ENCODE data around the gene DACT2.
"Not testable (repeated sequence)": the region's sequence is repeated elsewhere in the genome, so short reads cannot be mapped to it uniquely, and the experiment has no call there.

DACT2 gene

DNA sequence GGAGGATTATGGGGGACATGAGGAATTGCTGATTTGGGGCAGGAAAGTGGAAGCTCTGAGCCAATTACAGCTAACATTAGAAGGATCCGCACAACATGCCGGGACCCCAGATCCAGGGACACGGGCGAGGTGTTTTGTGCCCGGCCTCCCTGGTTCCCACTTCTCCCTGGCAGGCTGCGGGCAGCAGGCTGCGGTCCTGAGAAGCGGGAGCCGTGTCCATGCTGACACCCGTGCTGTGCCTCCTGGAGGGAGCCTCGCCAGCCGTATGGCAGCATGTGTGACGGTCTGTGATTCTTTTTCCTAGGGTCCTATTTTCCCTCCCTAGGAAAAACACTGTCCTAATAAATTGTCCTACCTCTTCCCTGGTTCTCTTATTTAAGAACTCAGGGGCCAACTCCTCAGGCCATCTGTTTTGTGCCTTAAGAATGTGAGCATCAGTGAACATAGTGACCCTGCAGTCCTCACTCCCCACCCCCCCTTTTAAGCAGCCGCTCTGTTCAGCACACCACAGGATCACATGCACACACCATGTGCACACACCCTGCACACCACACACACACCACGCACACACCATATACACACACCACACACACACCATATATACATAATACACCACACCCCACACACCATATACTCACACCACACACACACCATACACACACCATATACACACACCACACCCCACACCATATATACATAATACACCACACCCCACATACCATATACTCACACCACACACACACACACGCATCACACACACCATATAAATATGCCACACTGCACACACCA, 49.9 kb downstream of the DACT2 start:
- Histone ChIP-seq H3K4me1 (ENCODE audit: control insufficient read depth, low read depth, low read length) (peaks cover 13% of the 10 kb centered on the region), H3K79me1 (ENCODE audit: low read length) (no peaks in the 10 kb centered on the region), H3K79me2 (ENCODE audit: control insufficient read depth, insufficient read depth, low read length) (no peaks in the 10 kb centered on the region), H2AK5ac (ENCODE audit: low read length) (no peak overlapping the region), H3K23ac (ENCODE audit: low read length) (no peak overlapping the region), H3K4me3 (ENCODE audit: low read length) (no peak overlapping the region), H2BK5ac (ENCODE audit: low read length) (no peak overlapping the region), H3K18ac (ENCODE audit: low read length) (no peak overlapping the region), H2BK15ac (replicated peaks; ENCODE audit: low read depth) (no peak overlapping the region), H2BK120ac (ENCODE audit: low read depth, low read length) (no peak overlapping the region), H3K27ac (ENCODE audit: low read depth, low read length) (no peak overlapping the region), H4K8ac (ENCODE audit: low read depth, low read length) (no peak overlapping the region), H3K56ac (ENCODE audit: low read length) (no peak overlapping the region), H3K27me3 (ENCODE audit: insufficient read depth, low read length, poor library complexity) (no peaks in the 10 kb centered on the region), H3K4me2 (ENCODE audit: low read length) (no peak overlapping the region), H3K4ac (ENCODE audit: low read depth, low read length) (no peak overlapping the region), H4K5ac (ENCODE audit: low read length) (no peak overlapping the region), H3K36me3 (ENCODE audit: control insufficient read depth, insufficient read depth, low read length) (no peaks in the 10 kb centered on the region), H3K9ac (ENCODE audit: low read length) (no peak overlapping the region)
- WGBS (ENCODE audit: extremely low coverage, insufficient coverage, low lambda C conversion rate) = 100% methylated on average over 2 of the region's 16 CpGs
- no peak for DNase-seq

DNA sequence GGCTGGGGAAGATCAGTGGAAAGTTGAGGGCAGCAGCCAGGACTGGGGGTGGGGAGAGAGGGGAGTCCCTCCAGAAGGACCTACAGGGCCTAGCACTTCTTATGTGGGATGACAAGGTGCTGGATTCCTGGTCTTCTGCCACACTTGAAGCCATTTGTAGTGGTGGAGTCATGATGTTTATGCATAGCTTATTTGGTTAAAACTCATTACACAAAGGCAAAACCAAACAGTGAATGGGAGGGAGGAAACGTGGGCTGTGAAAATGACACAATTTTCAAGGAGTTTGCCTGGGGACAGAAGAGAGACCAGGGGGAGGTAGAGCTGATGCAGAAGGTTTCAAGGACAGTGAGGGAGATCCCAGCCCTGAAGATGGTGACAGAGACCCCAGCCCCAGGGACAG, 50.8 kb downstream of the DACT2 start:
- Histone ChIP-seq H3K56ac (ENCODE audit: low read length) (no peak overlapping the region), H3K4me3 (ENCODE audit: low read length) (no peak overlapping the region), H2AK5ac (ENCODE audit: low read length) (no peak overlapping the region), H3K27me3 (ENCODE audit: insufficient read depth, low read length, poor library complexity) (no peaks in the 10 kb centered on the region), H2BK15ac (replicated peaks; ENCODE audit: low read depth) (no peak overlapping the region), H3K4me1 (ENCODE audit: control insufficient read depth, low read depth, low read length) (peaks cover 11% of the 10 kb centered on the region), H3K79me1 (ENCODE audit: low read length) (no peaks in the 10 kb centered on the region), H2BK120ac (ENCODE audit: low read depth, low read length) (no peak overlapping the region), H3K36me3 (ENCODE audit: control insufficient read depth, insufficient read depth, low read length) (no peaks in the 10 kb centered on the region), H3K79me2 (ENCODE audit: control insufficient read depth, insufficient read depth, low read length) (no peaks in the 10 kb centered on the region), H3K18ac (ENCODE audit: low read length) (no peak overlapping the region), H4K5ac (ENCODE audit: low read length) (no peak overlapping the region), H2BK5ac (ENCODE audit: low read length) (no peak overlapping the region), H3K23ac (ENCODE audit: low read length) (no peak overlapping the region), H3K9ac (ENCODE audit: low read length) (no peak overlapping the region), H3K4me2 (ENCODE audit: low read length) (no peak overlapping the region), H4K8ac (ENCODE audit: low read depth, low read length) (no peak overlapping the region), H3K27ac (ENCODE audit: low read depth, low read length) (no peak overlapping the region), H3K4ac (ENCODE audit: low read depth, low read length) (no peak overlapping the region)
- no CpG with 5 or more reads among the region's 1 CpG for WGBS (ENCODE audit: extremely low coverage, insufficient coverage, low lambda C conversion rate)
- DNase-seq = no peak

- not testable (repeated sequence) for H3K27ac ChIP-seq (ENCODE audit: low read depth, low read length); H3K79me1 ChIP-seq (ENCODE audit: low read length); H2BK5ac ChIP-seq (ENCODE audit: low read length); H3K4ac ChIP-seq (ENCODE audit: low read depth, low read length); H3K36me3 ChIP-seq (ENCODE audit: control insufficient read depth, insufficient read depth, low read length); H3K56ac ChIP-seq (ENCODE audit: low read length); H4K5ac ChIP-seq (ENCODE audit: low read length); H2AK5ac ChIP-seq (ENCODE audit: low read length); H3K79me2 ChIP-seq (ENCODE audit: control insufficient read depth, insufficient read depth, low read length); H3K23ac ChIP-seq (ENCODE audit: low read length); H4K8ac ChIP-seq (ENCODE audit: low read depth, low read length); H3K4me3 ChIP-seq (ENCODE audit: low read length); H2BK120ac ChIP-seq (ENCODE audit: low read depth, low read length); H2BK15ac ChIP-seq (replicated peaks; ENCODE audit: low read depth); DNase-seq; H3K27me3 ChIP-seq (ENCODE audit: insufficient read depth, low read length, poor library complexity); H3K9ac ChIP-seq (ENCODE audit: low read length); H3K4me1 ChIP-seq (ENCODE audit: control insufficient read depth, low read depth, low read length); H3K4me2 ChIP-seq (ENCODE audit: low read length); H3K18ac ChIP-seq (ENCODE audit: low read length)
- WGBS (ENCODE audit: extremely low coverage, insufficient coverage, low lambda C conversion rate) = no CpG with 5 or more reads among the region's 3 CpGs
These were observed 51.8 kb downstream of the DACT2 start for GRCh38 chr6:168267779-168268178.

- H3K36me3 ChIP-seq (ENCODE audit: control insufficient read depth, insufficient read depth, low read length) = no peaks in the 10 kb centered on the region
- H4K5ac ChIP-seq (ENCODE audit: low read length) = no peak overlapping the region
- no peak overlapping the region for H4K8ac ChIP-seq (ENCODE audit: low read depth, low read length)
- H3K27me3 ChIP-seq (ENCODE audit: insufficient read depth, low read length, poor library complexity) = no peaks in the 10 kb centered on the region
- H2BK120ac ChIP-seq (ENCODE audit: low read depth, low read length) = no peak overlapping the region
- no peaks in the 10 kb centered on the region for H3K79me1 ChIP-seq (ENCODE audit: low read length)
- no peak overlapping the region for H3K27ac ChIP-seq (ENCODE audit: low read depth, low read length)
- WGBS (ENCODE audit: extremely low coverage, insufficient coverage, low lambda C conversion rate) = no CpG with 5 or more reads among the region's 15 CpGs
- no peak overlapping the region for H3K4me3 ChIP-seq (ENCODE audit: low read length)
- no peak overlapping the region for H2AK5ac ChIP-seq (ENCODE audit: low read length)
- no peak overlapping the region for H3K56ac ChIP-seq (ENCODE audit: low read length)
- no peak overlapping the region for H2BK5ac ChIP-seq (ENCODE audit: low read length)
- DNase-seq = no peak
- no peak overlapping the region for H2BK15ac ChIP-seq (replicated peaks; ENCODE audit: low read depth)
- no peak overlapping the region for H3K4me2 ChIP-seq (ENCODE audit: low read length)
- H3K18ac ChIP-seq (ENCODE audit: low read length) = no peak overlapping the region
- no peaks in the 10 kb centered on the region for H3K79me2 ChIP-seq (ENCODE audit: control insufficient read depth, insufficient read depth, low read length)
- no peak overlapping the region for H3K9ac ChIP-seq (ENCODE audit: low read length)
- no peak overlapping the region for H3K4ac ChIP-seq (ENCODE audit: low read depth, low read length)
- no peak overlapping the region for H3K23ac ChIP-seq (ENCODE audit: low read length)
- H3K4me1 ChIP-seq (ENCODE audit: control insufficient read depth, low read depth, low read length) = peaks cover 3% of the 10 kb centered on the region
These were observed 53.5 kb downstream of the DACT2 start for GRCh38 chr6:168265827-168266815.

GRCh38 chr6:168265394-168265793, 54.2 kb downstream of the DACT2 start:
- Histone ChIP-seq H2BK120ac (ENCODE audit: low read depth, low read length) (no peak overlapping the region), H3K79me2 (ENCODE audit: control insufficient read depth, insufficient read depth, low read length) (no peaks in the 10 kb centered on the region), H2AK5ac (ENCODE audit: low read length) (no peak overlapping the region), H2BK5ac (ENCODE audit: low read length) (no peak overlapping the region), H3K18ac (ENCODE audit: low read length) (no peak overlapping the region), H3K79me1 (ENCODE audit: low read length) (no peaks in the 10 kb centered on the region), H3K4me2 (ENCODE audit: low read length) (no peak overlapping the region), H3K4me3 (ENCODE audit: low read length) (no peak overlapping the region), H3K23ac (ENCODE audit: low read length) (no peak overlapping the region), H3K27me3 (ENCODE audit: insufficient read depth, low read length, poor library complexity) (no peaks in the 10 kb centered on the region), H3K56ac (ENCODE audit: low read length) (no peak overlapping the region), H3K36me3 (ENCODE audit: control insufficient read depth, insufficient read depth, low read length) (no peaks in the 10 kb centered on the region), H3K4me1 (ENCODE audit: control insufficient read depth, low read depth, low read length) (peaks cover 3% of the 10 kb centered on the region), H4K5ac (ENCODE audit: low read length) (no peak overlapping the region), H3K4ac (ENCODE audit: low read depth, low read length) (no peak overlapping the region), H3K9ac (ENCODE audit: low read length) (no peak overlapping the region), H4K8ac (ENCODE audit: low read depth, low read length) (no peak overlapping the region), H2BK15ac (replicated peaks; ENCODE audit: low read depth) (no peak overlapping the region), H3K27ac (ENCODE audit: low read depth, low read length) (no peak overlapping the region)
- no peak for DNase-seq
- no CpG with 5 or more reads among the region's 15 CpGs for WGBS (ENCODE audit: extremely low coverage, insufficient coverage, low lambda C conversion rate)

Measured in mesendoderm (in vitro differentiated cells).